Endothelial cell of umbilical vein (primary cell): ENCODE results near the gene ENTR1. TPM values are rescaled to one million over a fixed set of nuclear protein-coding genes. Genes with fewer than 3 reads are reported as not detected.

Experiments used
- BruUV-seq: library from RNA; stranded (reverse); fragments of 400-500 nt; replicated peaks from 2 replicates; lab custom pipeline; 2021; lab: Mats Ljungman, UMichigan
- CTCF ChIA-PET: fragments of 300-600, 350-600 bp; sonication (Branson Sonifier 250); formaldehyde crosslinking; loops from one replicate; lab custom pipeline; 2021; ENCODE audit warnings: antibody characterized with exemption, inconsistent platforms; lab: Charles Lee
- POLR2A ChIA-PET: fragments of 300-600, 350-600 bp; sonication (Branson Sonifier 250); formaldehyde crosslinking; loops from one replicate; lab custom pipeline; 2021; ENCODE audit warnings: antibody characterized with exemption, inconsistent platforms; lab: Charles Lee
- DNase-seq: peaks from one replicate; pipeline ENCODE4 v3.0.0-alpha.2; 2011; ENCODE audit warnings: low read depth, low spot score
- FAIRE-seq: peaks from 2 replicates; lab custom pipeline; 2011; peaks lifted over from hg19 to GRCh38; lab: Jason Lieb, UNC
- H2AFZ ChIP-seq: 2 replicates; pipeline ENCODE4 v1.6.0; 2012; ENCODE audit warnings: low read depth, low read length, control low read depth, inconsistent platforms
- H3K27ac ChIP-seq: 2 replicates; pipeline ENCODE4 v1.5.1; 2011; ENCODE audit warnings: low read depth, mild to moderate bottlenecking, control low read depth, low read length, moderate library complexity; ENCODE audit not compliant: insufficient read depth
- H3K27me3 ChIP-seq, 2 experiments: 2 replicates each; pipeline versions ENCODE4 v1.6.0 to v1.6.1; 2011; ENCODE audit warnings: low read length in 2 of 2, mixed read lengths in 1 of 2; ENCODE audit not compliant: control insufficient read depth in 2 of 2, insufficient read depth in 2 of 2
- H3K36me3 ChIP-seq, 2 experiments: 2 replicates in 1 of 2; 3 replicates in 1 of 2; pipeline ENCODE4 v1.5.1; 2011; ENCODE audit warnings: low read length in 2 of 2, mild to moderate bottlenecking in 1 of 2, moderate library complexity in 1 of 2; ENCODE audit not compliant: control insufficient read depth in 2 of 2, insufficient read depth in 2 of 2; ENCODE audit errors: extremely low read depth in 1 of 2
- H3K4me1 ChIP-seq: 3 replicates; pipeline ENCODE4 v1.5.1; 2011; ENCODE audit warnings: mild to moderate bottlenecking, low read length; ENCODE audit not compliant: control insufficient read depth, insufficient read depth; ENCODE audit errors: extremely low read depth
- H3K4me2 ChIP-seq: 2 replicates; pipeline ENCODE4 v1.6.1; 2011; ENCODE audit warnings: low read length, control low read depth, mixed read lengths; ENCODE audit not compliant: insufficient read depth
- H3K4me3 ChIP-seq, 3 experiments: fragments of 200-600 bp in 1 of 3; sonication (generic), shearing (Covaris generic) in 1 of 3; replicated peaks in 1 of 3; 2 replicates each; pipeline ENCODE4 v1.5.1; 2011 to 2016; ENCODE audit warnings: control low read depth in 3 of 3, low read length in 3 of 3, mild to moderate bottlenecking in 2 of 3, inconsistent platforms in 1 of 3, low read depth in 1 of 3, moderate library complexity in 1 of 3; ENCODE audit not compliant: insufficient read depth in 1 of 3
- H3K79me2 ChIP-seq: 2 replicates; pipeline ENCODE4 v1.6.0; 2012; ENCODE audit warnings: low read length, inconsistent platforms; ENCODE audit not compliant: control insufficient read depth, insufficient read depth
- H3K9ac ChIP-seq: replicated peaks from 2 replicates; pipeline ENCODE3; 2011; ENCODE audit warnings: low read length, control low read depth; ENCODE audit not compliant: insufficient read depth; ENCODE audit errors: extremely low read depth
- H3K9me1 ChIP-seq: replicated peaks from 3 replicates; pipeline ENCODE4 v1.6.0; 2011; ENCODE audit warnings: mild to moderate bottlenecking, low read length; ENCODE audit not compliant: control insufficient read depth, insufficient read depth; ENCODE audit errors: extremely low read depth
- H3K9me3 ChIP-seq: replicated peaks from 2 replicates; pipeline ENCODE4 v1.5.1; 2012; ENCODE audit warnings: low read length, inconsistent platforms; ENCODE audit not compliant: control insufficient read depth, insufficient read depth
- H4K20me1 ChIP-seq: replicated peaks from 2 replicates; pipeline ENCODE3; 2011; ENCODE audit warnings: mild to moderate bottlenecking, low read length; ENCODE audit not compliant: control insufficient read depth, insufficient read depth; ENCODE audit errors: extremely low read depth
- CTCF ChIP-seq, 2 donors: IDR thresholded peaks; 1 replicate in 1 of 2; 2 replicates in 1 of 2; pipeline ENCODE4 v1.5.1; 2011; ENCODE audit warnings: low read length in 2 of 2, mild to moderate bottlenecking in 2 of 2, moderate library complexity in 2 of 2, control low read depth in 1 of 2, inconsistent platforms in 1 of 2, low read depth in 1 of 2; ENCODE audit not compliant: insufficient read depth in 1 of 2; ENCODE audit errors: extremely low read depth in 1 of 2
- EZH2 ChIP-seq: IDR thresholded peaks from 2 replicates; pipeline ENCODE4 v1.6.1; 2012; ENCODE audit warnings: borderline replicate concordance, low read depth, mild to moderate bottlenecking, moderate library complexity, low read length, inconsistent platforms; ENCODE audit not compliant: severe bottlenecking
- FOS ChIP-seq: IDR thresholded peaks from 2 replicates; pipeline ENCODE4 v1.6.1; 2011; ENCODE audit warnings: mild to moderate bottlenecking, low read length, moderate library complexity, borderline replicate concordance; ENCODE audit not compliant: insufficient read depth
- GATA2 ChIP-seq: IDR thresholded peaks from 2 replicates; pipeline ENCODE4 v1.7.0; 2011; ENCODE audit warnings: low read depth, mild to moderate bottlenecking, moderate library complexity, mixed read lengths, low read length; ENCODE audit not compliant: insufficient read length, insufficient read depth
- JUN ChIP-seq: IDR thresholded peaks from 2 replicates; pipeline ENCODE4 v1.6.1; 2011; ENCODE audit warnings: borderline replicate concordance, low read depth; ENCODE audit not compliant: insufficient read length, insufficient read depth
- MAX ChIP-seq: IDR thresholded peaks from 2 replicates; pipeline ENCODE4 v1.6.1; 2011; ENCODE audit not compliant: insufficient read depth, insufficient read length
- MYC ChIP-seq: IDR thresholded peaks from one replicate; pipeline ENCODE4 v1.6.1; 2011; ENCODE audit warnings: mild to moderate bottlenecking, low read depth, low read length
- POLR2A ChIP-seq: IDR thresholded peaks from 2 replicates; pipeline ENCODE4 v1.6.1; 2012; ENCODE audit warnings: low read depth, mild to moderate bottlenecking, control low read depth, low read length
- POLR2AphosphoS5 ChIP-seq: IDR thresholded peaks from 2 replicates; pipeline ENCODE4 v1.6.1; 2012; ENCODE audit warnings: low read depth, mild to moderate bottlenecking, control low read depth, low read length, moderate library complexity; ENCODE audit not compliant: insufficient read depth
- dilution Hi-C: fragments of 300-500 bp; cut with MboI; formaldehyde crosslinking; loops from one replicate; pipeline ENCODE4 v1.15.0; 2019; ENCODE audit warnings: low sequenced_read_pairs; ENCODE audit not compliant: extremely low pct_ligation_motif_present
- intact Hi-C: fragments of 100-400 bp; cut with micrococcal nuclease; formaldehyde crosslinking; loops from one replicate; pipeline ENCODE4 v1.10.0; 2022
- polyA plus RNA-seq, 4 experiments: library from polyadenylated mRNA; depleted of rRNA in 3 of 4; stranded (reverse) in 3 of 4; unstranded in 1 of 4; fragments of >200 nt; gene quantifications; 2 replicates each; pipeline versions ENCODE4 v1.2.1 to v1.2.3, GENCODE V29; 2011 to 2012; ENCODE audit warnings: missing spikeins in 1 of 4
- total RNA-seq: library from RNA; stranded (reverse); gene quantifications from 2 replicates; pipeline ENCODE4 v1.2.3, GENCODE V29; 2021

ENTR1 gene
- total and polyA plus RNA-seq, 2 donors (not counting 3 experiments of a cell fraction or from before 2014, with no cell fraction given) = 36.0 to 61.6 TPM

- no peak for TF ChIP-seq JUN
- no peak for TF ChIP-seq MAX
- TF ChIP-seq POLR2AphosphoS5 = no peak
- no peak for TF ChIP-seq POLR2A
- TF ChIP-seq FOS = no peak
- no peak for TF ChIP-seq CTCF (IDR thresholded peaks at IDR 0.05; ENCODE audit: extremely low read depth in 1 of 2, insufficient read depth in 1 of 2, low read depth in 1 of 2, low read length in 2 of 2)
- TF ChIP-seq EZH2 = no peak
- no peak for TF ChIP-seq MYC
- no peak for TF ChIP-seq GATA2
- ChIA-PET CTCF (no interaction called here), POLR2A (no interaction called here)
- DNase-seq (no peak), FAIRE-seq (no peak)
- Histone ChIP-seq H3K9ac (no peak within 1 kb of the TSS), H3K27me3 (no peaks in the 10 kb centered on the region), H2AFZ (no peak within 1 kb of the TSS), H4K20me1 (no peaks in the 10 kb centered on the region), H3K9me3 (no peaks in the 10 kb centered on the region), H3K79me2 (no peaks in the 10 kb centered on the region), H3K4me2 (no peak within 1 kb of the TSS), H3K4me1 (no peaks in the 10 kb centered on the region), H3K9me1 (no peaks in the 10 kb centered on the region), H3K4me3 (no peak within 1 kb of the TSS), H3K36me3 (no peaks in the 10 kb centered on the region), H3K27ac (no peak within 1 kb of the TSS)
- BruUV-seq = no TSS peak
- intact Hi-C loops (no loop called here), dilution Hi-C loops (no loop called here)
These were observed 36.9 kb downstream of the ENTR1 start, which contains the start of gene CARD9 for GRCh38 chr9:136373300-136374182. Gene CARD9 (minus strand): TSS chr9:136373669. CDS start chr9:136372078, 1,591 bp downstream.
